Amniotic stem cell (primary cell): ENCODE results near the gene FBXL19.
"Not testable (repeated sequence)": the region's sequence is repeated elsewhere in the genome, so short reads cannot be mapped to it uniquely, and the experiment has no call there.

Source experiments
- DNase-seq: peaks from one replicate; lab custom pipeline; 2025; lab: John Stamatoyannopoulos, UW

The FBXL19 gene

DNA sequence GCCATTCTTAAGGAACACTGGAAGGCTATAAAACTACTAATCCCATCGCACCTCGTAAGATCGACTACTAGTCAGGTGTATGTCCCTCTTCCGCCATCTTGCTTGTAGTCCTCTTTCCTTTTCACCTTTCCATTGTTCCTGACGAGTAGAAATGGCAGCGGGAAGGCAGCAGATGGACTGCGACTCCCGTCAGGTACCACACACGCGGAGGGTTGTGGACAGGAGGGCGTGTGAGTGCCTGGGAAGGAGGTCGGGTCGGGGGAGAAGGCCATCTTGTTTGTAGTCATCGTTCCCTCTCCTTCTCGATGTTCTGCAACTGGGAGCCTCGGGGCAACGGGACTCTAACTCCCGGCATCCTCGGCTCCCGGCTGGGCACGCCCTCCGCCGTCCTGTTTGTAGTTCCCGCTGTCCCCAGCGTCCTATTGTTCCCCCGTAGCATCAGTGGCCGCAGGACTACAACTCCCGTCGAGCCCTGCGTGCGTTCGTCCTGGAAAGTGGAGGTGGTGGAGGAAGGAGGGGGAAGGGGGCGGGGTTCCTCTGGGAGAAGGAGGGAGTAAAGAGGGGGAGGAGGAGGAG lies 324 bp upstream of the FBXL19 start:
- DNase-seq, result peak; percentile 99

DNA sequence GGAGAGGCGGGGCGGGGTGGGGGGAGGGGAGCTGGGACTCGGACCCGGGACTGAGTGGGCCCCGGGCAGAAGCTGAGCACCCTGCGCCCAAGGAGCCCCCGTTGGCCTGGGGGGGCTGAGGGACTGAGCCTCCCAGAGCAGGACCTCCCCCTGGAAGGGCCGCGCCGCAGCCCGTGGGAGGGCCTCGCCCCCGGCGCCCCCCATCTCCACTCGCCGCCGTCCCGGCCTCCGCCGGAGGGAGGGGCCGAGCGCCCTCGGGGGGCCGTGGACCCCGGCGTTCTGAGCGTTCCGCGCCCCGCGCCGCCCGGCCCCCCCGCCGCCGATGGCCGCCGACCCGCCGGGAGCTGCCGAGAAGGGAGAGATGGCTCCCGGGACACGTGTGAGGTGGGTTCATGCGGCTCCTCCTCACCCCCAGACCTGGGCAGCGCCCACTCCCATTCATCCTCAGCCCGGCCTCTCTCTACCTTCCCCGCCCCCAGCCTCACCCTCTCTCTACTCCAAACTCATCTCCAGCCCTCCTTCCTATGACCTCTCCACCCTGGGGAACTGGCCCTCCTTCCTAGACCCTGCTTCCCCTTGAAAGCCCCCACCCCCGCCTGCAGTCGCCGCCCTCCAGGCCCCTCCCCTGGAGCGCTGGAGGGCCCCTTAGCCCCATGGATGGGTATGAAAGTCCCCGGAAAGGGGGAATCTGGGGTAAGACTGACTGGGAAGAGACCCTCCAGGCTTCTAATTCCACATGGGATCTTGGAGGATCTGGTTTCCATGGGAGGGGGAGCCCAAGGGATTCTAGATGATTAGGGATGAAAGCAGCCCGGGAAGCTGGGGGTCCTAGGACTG lies 922 bp downstream of the FBXL19 start:
- DNase-seq, result no peak

DNA sequence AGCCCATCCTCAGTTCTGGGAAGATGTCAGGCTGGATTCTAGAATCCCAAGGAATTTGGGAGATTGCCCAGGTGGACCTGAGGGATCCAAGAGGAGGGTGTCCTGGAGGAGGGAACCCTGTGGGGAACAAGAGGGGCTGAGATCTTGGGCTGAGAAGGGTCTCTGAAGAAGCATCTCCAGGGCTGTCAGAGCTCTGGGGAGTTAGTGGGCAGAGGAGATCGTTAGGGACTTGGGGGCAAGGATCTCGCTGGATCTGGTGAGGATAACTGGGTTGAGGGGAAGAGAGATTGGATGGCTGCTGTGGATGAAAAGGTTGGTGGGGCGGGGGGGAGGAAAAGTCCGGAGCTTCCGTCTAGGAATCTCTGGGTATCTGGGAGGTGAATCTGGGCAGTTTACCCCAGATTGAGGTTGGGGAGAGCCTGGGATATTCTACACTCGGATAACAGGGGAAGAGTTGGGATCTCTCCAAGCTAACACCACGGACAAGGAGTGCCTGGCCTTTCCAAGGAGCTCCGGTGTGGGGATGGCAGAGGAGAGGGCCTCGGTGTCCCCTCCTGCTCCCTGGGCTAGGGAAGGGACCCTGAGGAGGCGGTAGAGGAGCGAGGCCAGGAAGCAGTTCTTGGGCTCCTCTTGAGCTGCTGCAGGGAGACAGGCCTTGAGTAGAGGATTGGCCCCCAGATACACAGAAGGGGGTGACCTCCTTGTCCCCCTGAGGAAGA lies 1.7 kb downstream of the FBXL19 start:
- no peak for DNase-seq

DNA sequence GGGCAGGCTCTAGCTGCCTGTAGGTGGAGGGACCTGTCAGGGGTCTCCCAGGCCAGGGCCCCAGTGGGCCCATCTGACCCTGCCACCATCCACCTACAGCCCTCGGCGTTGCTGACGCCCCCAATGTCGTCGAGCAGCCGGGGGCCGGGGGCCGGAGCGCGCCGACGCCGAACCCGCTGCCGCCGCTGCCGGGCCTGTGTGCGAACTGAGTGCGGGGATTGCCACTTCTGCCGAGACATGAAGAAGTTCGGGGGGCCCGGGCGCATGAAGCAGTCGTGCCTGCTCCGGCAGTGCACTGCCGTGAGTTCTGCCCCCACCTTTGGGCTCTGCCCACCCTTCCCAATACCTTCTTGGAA lies 2.2 kb downstream of the FBXL19 start:
- DNase-seq, result no peak

DNA sequence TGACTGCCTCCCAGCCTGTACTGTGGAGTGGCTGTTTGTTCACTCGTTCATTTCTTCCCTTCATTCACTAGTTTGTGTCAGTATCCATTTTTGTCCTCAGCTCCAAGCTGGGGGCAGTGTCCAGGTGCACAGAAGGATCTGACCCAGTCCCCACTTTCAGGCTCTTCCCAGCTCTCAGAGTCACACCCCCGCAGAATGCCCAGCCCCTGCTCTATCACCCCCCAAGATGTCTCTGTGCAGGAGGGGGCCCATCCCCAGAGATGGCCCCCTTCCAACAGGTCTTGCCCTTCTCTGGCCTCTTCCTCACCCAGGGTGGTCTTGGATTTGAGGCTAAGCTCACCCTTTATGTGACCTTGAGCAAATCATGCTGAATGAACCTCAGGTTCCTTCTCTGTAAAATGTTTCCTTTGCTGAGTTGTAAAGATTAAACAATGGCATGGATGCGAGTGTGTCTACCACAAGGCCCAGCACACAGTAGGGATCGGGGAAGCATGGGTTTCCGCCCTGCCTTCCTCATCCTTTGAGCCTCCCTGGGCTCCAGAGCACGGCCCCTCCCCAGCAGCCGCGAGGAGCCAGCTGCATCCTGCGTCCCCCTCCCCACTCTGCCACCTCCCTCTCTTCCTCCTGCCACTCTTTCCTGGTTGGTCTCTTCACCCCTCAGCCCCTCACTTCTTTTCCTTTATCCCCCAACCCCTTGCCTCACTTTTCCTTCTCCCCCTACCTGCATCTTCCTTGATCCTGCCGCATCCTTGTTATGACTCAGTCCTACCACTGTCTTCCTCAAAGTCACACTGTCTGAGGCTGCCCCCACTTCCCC lies 2.8 kb downstream of the FBXL19 start:
- DNase-seq, result no peak

DNA sequence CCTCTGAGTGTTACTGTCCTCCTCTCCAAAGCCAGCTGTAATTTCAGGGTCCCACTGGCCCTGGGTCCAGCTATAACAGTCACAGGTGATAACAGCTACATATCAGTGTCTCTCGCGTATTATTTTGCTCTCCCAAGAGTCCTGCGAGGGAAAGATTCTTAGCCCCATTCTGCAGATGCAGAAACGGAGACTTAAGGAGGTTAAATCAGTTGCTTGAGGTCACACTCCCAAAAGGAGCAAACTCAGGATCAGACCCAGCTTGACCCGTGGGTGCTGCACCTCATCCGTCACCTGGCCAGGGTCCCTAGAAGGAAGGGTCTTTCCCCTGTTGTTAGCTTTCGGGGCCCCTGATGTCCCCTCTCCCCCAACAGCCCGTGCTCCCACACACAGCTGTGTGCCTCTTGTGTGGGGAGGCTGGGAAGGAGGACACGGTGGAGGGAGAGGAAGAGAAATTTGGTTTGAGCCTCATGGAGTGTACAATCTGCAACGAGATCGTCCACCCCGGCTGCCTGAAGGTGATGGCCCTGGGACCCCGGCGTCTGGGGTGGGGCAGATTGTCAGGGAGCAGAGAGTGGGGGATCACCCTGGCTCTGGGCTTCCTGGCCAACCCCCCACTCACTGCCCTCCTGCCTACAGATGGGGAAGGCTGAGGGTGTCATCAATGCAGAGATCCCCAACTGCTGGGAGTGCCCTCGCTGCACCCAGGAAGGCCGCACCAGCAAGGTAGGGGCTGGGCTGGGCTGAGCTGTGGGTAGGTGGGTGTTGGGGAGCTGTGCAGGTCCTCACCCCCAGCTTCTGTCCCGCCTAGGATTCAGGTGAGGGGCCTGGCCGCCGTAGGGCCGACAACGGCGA lies 3.8 kb downstream of the FBXL19 start:
- no peak for DNase-seq

DNA sequence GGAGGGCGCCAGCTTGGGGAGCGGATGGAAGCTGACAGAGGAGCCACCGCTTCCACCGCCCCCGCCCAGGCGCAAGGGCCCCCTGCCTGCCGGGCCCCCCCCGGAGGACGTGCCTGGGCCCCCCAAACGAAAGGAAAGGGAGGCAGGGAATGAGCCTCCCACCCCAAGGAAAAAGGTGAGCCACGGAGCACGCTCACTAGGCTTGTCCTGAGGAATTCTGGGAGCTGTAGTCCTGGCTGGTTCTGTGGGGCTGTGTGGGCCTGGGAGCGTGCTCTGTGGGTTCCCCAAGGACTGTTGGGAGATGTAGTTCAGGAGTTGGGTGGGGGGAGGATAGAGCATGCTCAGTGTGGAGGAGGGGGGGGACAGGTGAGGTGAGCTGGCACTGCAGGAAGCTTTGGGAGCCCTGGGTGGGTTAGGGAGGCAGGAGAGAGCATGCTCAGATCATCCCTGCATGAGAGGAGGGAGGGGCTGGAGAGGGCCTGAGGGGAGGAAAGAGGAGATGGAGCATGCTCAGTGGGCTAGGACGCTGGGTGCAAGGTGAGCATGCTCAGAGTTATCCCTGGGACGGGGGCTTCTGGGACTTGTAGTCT lies 4.5 kb downstream of the FBXL19 start:
- DNase-seq, result no peak

DNA sequence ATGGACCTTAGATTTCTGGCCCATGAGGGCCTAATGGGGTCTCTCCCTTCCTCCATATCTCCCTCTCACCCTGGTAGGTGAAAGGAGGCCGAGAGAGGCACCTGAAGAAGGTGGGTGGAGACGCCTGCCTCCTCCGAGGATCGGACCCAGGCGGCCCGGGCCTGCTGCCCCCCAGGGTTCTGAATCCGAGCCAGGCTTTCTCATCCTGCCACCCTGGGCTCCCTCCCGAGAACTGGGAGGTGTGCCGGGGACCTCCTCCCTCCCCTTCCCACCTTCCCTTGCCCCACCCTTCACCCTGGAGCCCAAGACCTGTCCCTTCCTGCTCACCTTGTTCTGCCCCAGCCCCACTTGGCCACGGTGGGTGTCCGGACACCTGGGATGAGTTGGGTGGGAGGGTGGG lies 5.0 kb downstream of the FBXL19 start:
- no peak for DNase-seq

DNA sequence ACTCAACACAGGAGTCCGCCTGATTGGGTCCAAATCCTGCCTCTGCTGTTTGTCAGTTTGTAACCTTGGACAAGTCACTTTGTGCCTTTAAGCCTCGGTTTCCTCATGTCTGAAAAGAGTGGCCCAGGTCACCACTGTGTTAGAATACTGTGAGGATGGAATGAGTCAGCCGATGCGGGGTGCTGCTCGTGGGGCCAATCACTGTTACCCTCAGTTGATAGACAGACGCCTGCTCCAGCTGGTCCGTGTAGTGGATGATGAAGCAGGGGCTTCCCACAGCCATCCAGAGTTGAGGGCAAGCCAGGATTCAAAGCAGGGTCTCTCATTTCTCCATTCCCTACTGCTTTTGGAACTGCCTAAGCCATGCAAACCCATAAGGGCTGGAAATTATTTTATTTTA lies 5.8 kb downstream of the FBXL19 start:
- no peak for DNase-seq

DNA sequence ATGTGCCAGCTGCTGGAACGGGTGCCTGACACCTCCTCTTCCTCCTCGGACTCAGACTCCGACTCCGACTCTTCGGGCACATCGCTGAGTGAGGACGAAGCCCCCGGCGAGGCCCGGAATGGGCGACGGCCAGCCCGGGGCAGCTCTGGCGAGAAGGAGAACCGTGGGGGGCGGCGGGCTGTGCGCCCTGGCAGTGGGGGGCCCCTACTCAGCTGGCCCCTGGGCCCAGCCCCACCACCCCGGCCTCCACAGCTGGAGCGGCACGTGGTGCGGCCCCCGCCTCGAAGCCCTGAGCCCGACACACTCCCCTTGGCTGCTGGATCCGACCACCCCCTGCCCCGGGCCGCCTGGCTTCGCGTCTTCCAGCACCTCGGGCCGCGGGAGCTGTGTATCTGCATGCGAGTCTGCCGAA lies 6.8 kb downstream of the FBXL19 start:
- no peak for DNase-seq

DNA sequence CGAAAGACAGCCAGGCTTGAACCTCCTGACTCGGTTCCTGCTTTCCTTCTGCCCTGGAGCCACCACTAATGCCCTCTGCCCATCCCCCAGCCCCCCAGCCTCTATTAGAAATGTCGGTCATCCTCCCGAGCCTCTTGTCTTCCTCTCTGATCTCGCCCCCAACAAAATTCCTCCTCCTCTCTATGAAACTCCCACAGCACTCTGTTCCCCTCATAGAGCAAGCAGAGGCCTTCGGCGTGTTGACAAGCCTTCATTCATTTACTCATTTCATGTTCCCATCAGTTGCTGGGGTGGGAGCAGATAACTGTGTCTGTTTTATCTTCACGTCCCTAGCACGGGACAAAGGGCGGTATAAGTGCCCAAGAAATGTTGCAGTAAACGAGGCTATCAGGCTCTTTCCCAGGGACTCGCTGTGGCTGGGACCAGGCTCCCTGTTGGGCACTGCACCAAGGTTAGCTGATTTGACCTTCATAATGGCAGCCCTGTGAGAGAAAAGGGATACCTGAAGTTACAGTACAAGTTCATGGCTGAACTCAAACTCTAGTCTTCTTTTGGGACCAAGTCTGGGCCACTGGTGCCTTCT lies 7.8 kb downstream of the FBXL19 start:
- DNase-seq, result no peak

DNA sequence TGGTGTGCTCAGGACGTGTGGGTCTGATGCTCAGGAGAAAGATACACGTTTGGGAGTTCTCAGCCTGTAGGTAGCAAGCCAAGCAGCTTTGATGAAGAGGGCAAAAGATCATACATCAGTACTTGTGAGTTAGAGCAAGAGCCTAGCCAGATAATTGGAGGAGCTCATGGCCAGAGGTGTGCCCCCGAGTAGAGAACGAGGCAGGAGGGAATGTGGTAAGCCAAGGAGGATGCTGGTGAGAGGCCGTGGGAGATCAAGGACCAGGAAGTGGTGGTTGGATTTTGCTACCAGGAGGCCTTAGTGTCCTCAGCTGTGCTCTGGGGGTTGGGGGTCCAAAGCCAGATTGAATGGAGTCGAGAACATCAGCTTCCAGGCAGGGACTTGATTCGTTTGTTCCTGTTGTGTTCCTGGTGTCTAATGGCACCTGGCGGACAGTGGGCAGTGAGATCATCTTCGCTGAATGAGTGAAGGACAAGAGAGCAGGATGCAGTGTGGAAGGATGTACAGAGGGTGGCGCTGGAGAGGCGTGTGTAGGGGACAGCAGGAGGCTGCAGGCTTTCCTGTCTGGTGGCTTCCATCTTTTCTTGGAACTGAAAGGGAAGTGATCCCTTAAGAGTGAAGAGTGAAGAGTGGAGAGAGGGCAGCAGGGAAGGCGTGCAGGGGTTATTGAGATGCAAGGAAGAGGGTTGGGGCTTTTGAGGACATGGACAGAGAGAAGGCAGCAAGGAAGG lies 11.6 kb downstream of the FBXL19 start:
- DNase-seq, result no peak

DNA sequence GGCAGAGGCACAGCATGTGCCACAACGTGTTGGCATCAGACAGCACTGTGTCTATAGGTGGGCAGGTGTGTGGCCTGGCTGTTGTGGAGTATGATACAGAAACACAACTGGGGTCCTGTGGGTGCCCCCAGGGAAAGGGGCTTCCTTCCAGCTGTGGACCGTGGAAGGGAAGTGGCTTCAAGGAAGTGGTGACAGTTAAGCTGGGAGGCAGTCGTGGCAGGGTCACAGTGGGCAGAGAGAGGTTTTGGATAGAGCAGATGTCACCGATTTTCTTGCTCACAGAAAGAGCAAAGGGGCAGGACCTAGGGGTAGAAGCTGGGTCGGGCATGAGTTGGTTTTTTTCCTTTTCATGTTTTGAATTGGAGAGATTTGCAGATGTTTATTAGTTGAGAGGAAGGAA lies 14.3 kb downstream of the FBXL19 start:
- no peak for DNase-seq

DNA sequence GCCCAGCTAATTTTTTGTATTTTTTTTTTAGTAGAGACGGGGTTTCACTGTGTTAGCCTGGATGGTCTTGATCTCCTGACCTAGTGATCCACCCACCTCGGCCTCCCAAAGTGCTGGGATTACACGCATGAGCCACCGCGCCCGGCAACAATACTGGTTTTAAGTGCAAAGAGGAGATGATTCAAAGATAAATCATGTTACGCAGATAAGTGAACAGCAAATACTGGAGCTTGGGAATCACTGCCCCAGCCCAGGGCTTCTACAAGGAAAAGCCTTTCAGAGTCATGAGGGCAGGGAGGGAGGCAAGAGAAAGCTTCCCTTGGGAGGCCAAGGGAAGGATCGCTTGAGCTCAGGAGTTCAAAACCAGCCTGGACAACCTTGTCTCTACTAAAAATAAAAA lies 16.2 kb downstream of the FBXL19 start:
- not testable (repeated sequence) for DNase-seq

DNA sequence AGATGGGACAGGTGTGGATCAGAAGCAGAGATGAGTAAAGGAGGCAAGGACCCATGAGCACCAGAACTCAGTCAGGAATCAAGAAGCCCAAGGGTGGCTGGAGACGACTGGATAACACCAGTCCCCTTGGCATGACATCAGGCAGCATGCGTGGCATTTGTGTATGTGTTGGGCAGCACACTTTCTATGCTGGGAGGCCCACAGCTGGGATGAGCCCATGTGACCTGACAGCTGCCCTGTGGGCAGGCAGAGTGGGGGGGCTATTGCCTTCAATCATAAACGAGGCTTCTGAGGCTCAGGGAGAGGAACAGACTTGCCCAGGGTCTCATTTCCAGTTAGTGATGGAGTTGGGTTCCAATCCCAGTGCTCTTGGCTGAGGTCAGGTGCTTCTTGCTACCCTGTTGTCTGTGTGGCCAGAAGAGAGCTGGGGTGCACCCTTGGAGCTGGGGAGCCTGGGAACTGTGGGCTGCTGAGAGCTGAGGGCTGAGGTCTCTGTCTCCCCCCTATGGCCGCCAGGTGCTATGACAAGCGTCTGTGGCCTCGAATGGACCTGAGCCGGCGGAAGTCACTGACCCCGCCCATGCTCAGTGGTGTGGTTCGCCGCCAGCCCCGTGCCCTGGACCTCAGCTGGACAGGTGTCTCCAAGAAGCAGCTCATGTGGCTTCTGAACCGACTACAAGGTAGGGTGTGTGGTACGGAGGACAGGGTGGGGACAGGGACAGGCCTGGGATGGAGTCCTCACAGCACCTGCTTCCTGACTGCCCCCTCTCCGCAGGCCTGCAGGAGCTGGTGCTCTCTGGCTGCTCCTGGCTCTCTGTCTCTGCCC lies 18.4 kb downstream of the FBXL19 start:
- DNase-seq, result peak; percentile 41

DNA sequence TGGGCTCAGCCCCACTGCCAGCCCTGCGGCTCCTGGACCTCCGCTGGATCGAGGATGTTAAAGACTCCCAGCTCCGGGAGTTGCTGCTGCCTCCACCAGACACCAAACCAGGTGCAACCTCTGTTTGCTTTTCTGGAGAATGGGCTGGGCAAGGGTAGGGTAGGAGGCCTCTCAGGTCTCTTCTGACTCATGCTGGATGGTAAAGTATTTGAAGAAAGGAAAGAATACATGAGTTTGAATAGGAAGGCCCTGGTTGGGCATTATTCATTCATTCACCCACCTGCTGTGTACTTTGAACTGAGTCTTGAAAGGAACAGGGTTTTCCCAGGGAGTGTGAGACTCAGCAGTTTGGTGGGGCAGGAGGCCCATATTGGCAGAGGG lies 19.0 kb downstream of the FBXL19 start:
- no peak for DNase-seq

DNA sequence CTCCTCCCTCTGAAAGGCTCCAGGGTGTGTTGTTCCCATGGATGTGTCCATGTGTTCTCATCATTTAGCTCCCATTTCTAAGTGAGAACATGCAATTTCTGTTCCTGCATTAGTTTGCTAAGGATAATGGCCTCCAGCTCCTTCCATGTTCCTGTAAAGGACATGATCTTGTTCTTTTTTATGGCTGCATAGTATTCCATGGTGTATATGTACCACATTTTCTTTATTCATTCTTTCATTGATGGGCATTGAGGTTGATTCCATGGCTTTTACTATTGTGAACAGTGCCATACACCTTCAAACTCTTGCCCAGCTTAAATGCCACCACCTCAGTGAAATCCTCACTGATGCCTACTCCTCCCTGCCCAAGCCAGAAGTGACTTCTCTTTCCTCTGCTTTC lies 21.0 kb downstream of the FBXL19 start:
- no peak for DNase-seq

DNA sequence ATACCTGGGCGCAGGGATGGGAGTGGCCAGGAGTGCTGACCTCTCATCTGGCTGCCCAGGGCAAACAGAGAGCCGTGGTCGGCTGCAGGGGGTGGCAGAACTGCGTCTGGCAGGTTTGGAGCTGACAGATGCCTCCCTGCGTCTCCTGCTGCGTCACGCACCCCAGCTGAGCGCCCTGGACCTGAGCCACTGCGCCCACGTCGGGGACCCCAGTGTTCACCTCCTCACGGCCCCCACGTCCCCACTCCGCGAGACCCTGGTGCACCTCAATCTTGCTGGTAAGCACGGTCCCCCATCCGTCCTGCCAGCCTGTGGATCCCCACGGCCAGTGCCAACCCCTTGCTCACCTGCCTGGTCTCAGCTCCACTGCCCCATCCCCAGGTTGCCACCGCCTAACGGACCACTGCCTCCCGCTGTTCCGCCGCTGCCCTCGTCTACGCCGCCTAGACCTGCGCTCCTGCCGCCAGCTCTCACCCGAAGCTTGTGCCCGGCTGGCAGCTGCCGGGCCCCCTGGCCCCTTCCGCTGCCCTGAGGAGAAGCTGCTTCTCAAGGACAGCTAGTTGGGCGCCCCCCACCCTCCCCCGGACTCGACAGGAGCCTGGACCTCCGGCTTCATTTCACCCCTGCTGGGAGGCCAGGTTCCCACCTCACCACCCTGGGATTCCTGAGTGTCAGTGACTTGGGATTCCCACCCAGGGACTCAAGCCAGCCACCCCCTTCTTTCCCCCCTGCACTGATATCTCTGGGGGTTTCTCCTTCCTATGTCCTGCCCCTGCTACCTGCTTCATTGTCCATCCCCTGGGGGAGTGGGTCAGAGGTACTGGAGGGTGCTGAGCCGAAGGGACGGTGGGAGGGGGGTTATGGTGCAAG lies 23.5 kb downstream of the FBXL19 start:
- DNase-seq, result no peak
